ENCODE measurements around the gene PRKAG2.

Gene PRKAG2

GRCh38 chr7:151744656-151745638 lies 132.0 kb downstream of the PRKAG2 start:
- no peak for DNase-seq (ENCODE audit: low spot score)

GRCh38 chr7:151744051-151744580 lies 132.8 kb downstream of the PRKAG2 start:
- no peak for DNase-seq (ENCODE audit: low spot score)

DNA sequence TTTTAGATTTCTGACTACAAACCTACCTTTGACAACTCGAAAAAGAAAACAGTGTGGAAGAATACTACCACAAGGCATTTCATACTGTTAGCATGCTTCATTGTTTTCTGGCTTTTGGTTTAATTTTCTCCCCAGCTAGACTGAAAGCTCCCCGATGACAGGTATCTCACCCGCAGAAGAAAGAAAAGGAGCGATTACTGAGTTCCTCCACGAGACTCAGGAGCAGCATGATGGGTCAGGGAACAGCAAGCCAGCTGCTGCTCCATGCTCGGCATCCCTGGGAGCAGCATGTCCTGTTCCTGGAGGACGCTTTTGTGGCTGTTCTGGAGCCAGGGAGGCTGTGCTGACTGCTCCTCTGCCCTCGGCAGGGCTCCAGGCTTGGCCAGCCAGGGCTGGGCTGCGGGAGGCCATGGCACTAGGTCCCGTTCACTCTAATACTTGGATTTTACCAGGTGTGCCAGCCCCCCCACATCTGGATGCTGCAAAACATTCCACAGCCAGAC lies 133.4 kb downstream of the PRKAG2 start:
- DNase-seq (ENCODE audit: low spot score), result no peak

DNA sequence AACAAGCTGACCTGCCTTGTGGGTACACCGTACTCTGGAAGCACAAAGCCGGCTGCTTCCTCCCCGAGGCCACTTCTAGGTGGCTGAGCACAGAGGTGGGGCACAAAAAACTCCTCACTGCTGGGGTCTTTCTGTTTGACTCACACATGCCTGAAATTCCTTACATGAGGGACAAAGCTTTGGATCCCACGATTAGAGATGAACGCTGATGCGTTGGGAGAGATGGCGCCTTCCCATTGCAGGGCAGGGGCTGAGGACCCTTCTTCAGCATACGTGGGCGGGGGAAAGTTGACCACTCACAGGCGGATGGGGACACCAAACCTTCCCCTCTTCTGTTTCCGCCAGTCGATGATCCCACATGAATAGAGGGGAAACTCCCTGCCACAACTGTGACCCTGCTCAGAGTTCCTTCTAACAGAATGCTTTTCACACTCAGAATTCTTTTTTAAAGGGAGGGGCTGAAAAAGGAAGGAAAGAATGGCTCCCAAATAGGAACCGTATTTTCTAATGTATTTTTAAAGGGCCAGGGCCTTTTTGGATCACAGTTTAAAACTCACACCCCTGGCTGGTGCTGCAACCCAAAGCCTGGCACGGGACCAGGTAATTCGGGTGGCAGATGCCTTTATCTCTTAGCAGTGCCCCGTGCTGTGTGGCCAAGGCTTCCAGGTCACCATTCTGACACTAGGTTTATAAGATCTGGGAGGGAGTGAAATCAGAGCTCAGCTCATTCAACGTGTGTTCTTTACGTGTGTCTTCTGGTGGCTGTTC lies 134.0 kb downstream of the PRKAG2 start:
- DNase-seq (ENCODE audit: low spot score), result no peak

GRCh38 chr7:151741585-151741984 lies 135.3 kb downstream of the PRKAG2 start:
- DNase-seq (ENCODE audit: low spot score), result no peak

DNA sequence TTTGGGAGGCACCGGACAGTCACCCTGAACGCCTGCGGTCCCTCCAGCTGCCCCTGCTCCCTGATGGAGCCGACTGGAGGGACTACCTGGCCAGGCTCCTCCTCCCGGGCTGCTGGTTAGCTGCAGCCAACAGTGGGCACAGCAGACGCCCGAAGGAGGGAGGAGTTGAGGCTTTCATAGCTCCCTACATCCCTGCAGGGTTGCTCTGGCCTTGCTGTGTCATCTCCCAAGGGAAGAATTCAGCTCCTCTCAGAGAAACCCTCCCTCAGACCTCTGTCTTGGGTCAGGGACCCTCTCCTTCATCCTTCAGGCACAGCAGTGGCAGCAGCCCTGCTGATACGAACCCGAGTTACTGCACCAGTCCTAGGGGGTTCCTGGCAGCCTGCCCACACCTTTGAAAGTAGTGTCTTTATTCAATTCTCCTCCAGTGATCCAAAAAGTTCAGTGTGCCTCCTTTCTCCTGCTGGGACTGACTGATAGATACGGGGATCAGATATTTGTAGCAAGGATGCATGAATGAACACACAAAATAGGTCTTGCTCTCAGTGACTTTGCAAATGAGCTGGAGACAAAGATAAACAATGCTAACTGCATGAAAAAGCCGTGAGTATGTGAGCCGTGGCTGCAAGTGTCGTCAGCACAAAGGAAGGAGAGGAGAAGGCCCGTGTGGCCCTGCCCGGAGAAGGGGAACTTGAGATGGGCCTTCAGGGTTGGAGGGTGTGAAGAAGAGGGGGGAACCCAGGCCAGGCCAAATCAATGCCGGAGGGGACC lies 136.6 kb downstream of the PRKAG2 start:
- DNase-seq (ENCODE audit: low spot score), result no peak

- DNase-seq (ENCODE audit: low spot score), result no peak
Observed at GRCh38 chr7:151738925-151739324, 138.0 kb downstream of the PRKAG2 start.

GRCh38 chr7:151736403-151736909 lies 140.5 kb downstream of the PRKAG2 start:
- no peak for DNase-seq (ENCODE audit: low spot score)

DNA sequence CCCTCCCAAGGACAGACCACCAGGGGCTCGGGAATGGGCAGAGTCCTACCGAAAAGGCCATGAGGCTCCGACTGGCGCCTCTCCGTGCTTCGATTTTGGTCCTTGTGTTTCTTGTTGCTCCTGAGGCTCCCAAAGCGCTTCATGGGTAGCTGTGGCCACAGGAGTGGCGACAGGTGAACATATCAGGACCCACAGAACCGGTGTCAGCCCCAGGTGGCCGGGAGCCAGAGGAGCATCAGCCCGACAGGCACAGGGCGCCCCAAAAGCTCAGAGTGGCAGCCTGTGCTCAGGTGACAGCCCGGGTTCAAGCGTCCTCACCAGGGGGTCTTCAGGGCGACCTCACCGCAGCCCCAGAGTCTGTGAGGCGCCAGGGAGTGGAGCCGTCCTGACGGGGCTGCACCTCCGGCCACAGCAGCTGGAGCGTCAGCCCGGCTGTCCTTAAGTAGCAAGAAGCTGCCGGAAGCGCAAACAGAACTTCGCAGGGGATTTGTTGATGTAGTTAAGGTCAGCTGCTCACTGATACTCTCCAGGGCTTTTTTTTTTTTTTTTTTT lies 141.0 kb downstream of the PRKAG2 start:
- no peak for DNase-seq (ENCODE audit: low spot score)

DNA sequence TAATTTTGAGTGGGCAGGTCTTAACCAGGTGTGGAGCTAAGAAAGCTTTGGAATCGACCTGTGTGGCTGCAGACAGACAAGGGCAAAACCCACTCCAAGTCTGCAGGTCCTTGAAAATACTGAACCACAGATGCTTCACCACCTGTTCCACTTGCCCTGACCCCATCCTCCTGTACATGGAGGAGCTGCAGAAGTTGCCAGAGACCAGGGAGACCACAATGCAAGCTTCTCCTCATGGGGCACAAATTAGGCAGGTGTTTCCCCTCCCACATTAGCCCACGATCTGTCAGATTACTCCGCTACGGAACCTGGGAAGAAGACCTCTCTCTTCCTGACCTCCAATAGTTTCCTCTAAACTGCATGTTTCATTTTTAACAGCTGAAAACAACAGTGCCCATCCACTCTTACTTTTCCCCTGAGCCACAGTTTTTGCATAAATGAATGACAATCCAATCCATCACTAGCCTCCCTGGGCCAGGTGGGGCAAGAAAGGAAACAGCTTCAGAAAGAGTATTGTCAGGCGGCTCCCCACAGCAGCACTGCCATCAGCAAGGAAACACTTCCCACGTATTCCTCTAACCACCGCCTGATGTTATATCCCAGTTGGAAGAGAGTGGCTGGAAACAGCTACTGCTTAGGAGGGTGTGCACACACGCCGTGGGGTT lies 141.6 kb downstream of the PRKAG2 start:
- no peak for DNase-seq (ENCODE audit: low spot score)

GRCh38 chr7:151732834-151733592 lies 143.9 kb downstream of the PRKAG2 start:
- DNase-seq (ENCODE audit: low spot score), result no peak

- DNase-seq (ENCODE audit: low spot score), result no peak
Observed at GRCh38 chr7:151732292-151732691, 144.6 kb downstream of the PRKAG2 start.

DNA sequence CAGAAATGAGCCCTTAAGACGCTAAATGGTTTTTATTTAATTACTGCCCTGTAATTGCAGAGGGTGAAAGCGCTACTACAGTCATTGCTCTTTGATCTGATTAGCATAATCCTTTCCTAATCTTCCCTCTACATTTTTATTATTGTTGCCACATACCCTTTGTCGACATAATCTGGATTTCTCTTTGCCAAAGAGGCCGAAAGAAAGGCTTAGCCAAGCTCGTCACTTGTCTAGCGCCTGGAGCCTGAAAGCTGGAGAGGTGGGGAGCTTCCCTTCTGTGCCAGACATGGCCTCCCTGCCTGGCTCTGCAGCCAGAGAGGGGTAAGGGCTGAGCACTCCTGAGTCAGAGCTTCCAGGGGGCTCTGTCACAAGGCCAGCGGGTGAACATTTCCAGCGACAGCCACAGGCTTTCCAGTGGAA lies 145.9 kb downstream of the PRKAG2 start:
- no peak for DNase-seq (ENCODE audit: low spot score)

DNA sequence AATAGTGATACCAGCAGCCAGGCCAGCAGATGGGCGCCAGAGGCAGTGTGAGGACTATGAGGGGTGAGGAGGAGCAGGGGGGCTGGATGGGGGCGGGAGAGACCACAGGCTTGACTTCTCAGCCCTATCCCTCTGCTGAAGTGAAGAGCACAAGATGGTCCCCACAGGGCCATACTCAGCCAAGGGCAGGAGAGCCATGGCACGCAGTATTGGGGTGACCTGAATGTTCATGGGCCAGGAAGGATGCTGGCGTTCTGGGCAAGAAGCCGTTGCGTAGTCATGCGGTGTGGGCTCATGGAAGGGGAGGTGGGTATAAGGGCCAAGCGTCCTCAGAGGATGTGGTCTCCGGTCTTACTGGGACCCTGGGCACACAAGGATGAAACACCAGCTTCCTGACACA lies 146.3 kb downstream of the PRKAG2 start:
- no peak for DNase-seq (ENCODE audit: low spot score)

DNA sequence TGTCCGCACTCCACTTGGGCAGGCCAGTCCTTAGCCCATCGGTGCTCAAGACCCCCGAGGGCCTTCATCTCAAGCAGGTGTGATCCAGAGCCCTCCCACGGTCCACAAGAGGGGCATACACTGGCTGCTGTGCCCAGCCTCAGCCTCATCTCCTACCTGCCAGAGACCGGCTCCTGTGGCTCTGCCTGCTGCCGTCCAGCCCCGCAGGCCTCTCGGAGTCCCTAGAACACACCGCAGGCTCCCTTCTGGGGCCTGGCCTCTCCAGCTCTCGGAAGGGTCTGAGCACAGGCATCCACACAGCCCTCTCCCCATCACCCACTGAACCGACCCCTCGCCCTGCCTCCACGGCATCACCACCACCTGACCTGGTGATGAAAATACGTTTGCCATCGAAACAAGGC lies 147.4 kb downstream of the PRKAG2 start:
- DNase-seq (ENCODE audit: low spot score), result no peak

DNA sequence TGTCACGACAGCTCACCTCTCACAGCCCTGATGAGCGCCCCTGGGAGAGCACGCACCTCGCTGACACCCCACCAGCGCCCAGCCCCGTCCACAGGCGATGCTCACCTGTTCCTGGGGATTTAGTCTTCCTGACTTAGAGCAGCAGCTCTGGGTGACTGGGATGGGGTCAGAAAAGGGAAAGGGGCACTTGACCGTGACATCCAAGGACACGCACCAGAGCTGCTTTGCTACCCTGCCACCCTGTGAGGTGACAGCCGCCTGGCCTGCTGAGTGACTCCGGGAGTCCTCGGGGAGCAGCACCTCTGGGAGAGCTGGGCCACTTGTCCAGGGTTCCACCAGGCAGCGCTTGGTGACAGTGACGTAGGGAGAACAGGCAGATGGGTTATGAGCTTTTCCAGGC lies 148.2 kb downstream of the PRKAG2 start:
- DNase-seq (ENCODE audit: low spot score), result no peak

- DNase-seq (ENCODE audit: low spot score), result no peak
Observed at GRCh38 chr7:151728286-151728660, 148.6 kb downstream of the PRKAG2 start.

DNA sequence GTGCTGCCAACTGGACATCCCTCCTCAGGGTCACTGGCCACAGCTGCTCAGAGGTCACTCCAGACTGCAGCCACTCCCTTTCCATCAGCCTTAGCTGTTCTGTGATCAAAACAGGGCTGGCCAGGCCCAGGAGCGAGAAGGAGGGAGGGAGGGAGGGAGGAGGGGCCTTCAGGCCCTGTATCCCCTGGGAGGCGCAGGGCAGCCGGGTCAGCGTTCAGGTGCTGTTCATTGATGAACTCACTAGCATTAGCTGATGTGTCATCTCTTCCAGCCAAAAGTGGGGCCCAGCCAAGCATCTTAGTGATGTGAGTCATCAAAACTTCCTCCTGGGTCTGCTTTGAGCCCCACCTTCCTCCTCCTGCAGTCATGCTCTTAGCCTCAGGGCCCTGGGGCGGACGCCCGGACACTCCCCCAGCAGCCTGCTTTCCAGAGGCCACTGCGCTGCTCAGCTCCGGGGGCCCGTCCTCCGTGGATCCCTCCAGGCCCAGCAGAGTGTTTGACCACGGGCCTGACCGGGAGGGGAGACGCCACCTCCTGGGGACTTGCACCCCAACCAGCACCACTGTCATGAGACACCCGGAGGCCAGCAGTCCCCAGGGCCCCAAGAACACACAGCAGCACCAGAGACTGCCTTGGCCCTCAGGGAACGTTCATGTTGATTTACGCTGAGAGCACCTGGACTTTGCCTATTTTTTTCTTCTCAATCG lies 149.2 kb downstream of the PRKAG2 start:
- no peak for DNase-seq (ENCODE audit: low spot score)
